ENCODE results near the gene TPBGL.

DNA sequence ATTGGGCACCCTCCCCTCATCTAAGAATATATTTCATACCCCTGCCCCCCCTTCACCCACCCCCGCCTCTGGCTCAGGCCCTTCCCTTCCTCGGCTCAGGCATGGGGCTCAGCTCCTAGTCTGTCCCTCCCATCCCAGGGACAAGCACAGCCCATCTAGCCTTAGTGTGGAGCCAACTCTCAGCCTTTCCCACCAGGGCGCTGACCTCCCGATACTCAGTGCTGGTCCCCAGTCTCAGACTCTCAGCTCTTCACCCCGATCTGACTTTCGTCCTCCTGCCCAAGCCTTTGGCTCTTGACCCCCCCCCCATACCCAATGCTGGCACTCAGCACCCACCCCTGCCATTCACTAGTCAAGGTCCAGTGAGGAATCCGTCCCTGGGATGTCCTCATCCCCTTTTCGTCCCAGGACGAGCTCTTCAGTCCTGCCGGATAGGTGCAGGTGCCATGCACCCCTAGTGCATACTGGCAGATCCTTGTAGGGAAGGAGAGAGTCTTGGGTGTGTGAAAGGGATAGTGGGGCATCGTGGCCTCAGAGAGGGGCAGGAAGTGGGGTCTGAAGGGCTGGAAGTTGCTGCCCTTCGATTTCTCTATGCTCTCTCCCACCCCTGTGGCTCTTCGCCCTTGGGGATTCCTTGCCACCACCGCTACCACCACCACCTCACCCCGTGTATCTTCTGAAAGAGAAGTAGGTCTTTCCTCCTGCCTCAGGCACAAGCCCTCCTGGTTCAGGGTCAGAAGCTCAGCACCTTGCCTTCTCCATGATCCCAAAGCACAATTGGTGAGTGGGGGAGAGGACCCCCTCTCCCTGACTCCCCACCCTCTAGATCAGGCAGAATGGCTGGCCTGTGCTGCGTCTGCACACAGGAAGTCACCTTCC is 2.4 kb downstream of the TPBGL start:
- TF ChIP-seq, protein P1, sequence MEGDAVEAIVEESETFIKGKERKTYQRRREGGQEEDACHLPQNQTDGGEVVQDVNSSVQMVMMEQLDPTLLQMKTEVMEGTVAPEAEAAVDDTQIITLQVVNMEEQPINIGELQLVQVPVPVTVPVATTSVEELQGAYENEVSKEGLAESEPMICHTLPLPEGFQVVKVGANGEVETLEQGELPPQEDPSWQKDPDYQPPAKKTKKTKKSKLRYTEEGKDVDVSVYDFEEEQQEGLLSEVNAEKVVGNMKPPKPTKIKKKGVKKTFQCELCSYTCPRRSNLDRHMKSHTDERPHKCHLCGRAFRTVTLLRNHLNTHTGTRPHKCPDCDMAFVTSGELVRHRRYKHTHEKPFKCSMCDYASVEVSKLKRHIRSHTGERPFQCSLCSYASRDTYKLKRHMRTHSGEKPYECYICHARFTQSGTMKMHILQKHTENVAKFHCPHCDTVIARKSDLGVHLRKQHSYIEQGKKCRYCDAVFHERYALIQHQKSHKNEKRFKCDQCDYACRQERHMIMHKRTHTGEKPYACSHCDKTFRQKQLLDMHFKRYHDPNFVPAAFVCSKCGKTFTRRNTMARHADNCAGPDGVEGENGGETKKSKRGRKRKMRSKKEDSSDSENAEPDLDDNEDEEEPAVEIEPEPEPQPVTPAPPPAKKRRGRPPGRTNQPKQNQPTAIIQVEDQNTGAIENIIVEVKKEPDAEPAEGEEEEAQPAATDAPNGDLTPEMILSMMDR (IDR thresholded peaks at IDR 0.05): no peak
- no peak for TF ChIP-seq POLR2A (IDR thresholded peaks at IDR 0.05; ENCODE audit: low read depth)
- TF ChIP-seq EP300 (IDR thresholded peaks at IDR 0.05): no peak
